Right lobe of liver (tissue), 6 donors: ENCODE results near the gene GRAP2. TPM values are rescaled to one million over a fixed set of nuclear protein-coding genes. Genes with fewer than 3 reads are reported as not detected.

Experiments used
- ATAC-seq, 4 donors: fragments of 200-7000 bp; cut with Tn5 transposase; one replicate each; pipeline ENCODE4 v1.9.1; 2020; ENCODE audit warnings: mild to moderate bottlenecking in 4 of 4, moderate library complexity in 4 of 4
- DNase-seq, 3 donors: peaks; one replicate each; pipeline ENCODE4 v3.0.0-alpha.2; 2020
- H3K27ac ChIP-seq, 3 donors: fragments of 200-600 bp; one replicate each; pipeline ENCODE4 v1.8.0; 2022
- H3K27me3 ChIP-seq, 2 donors: fragments of 200-600 bp; one replicate each; pipeline ENCODE4 v1.8.0; 2022
- H3K36me3 ChIP-seq, 4 donors: fragments of 200-600 bp; sonication (generic) in 1 of 4; one replicate each; pipeline versions ENCODE4 v1.5.1 to v1.8.0; 2017 to 2022; ENCODE audit warnings: control low read depth in 1 of 4
- H3K4me1 ChIP-seq, 4 donors: fragments of 200-600 bp; sonication (generic) in 1 of 4; one replicate each; pipeline versions ENCODE4 v1.5.1 to v1.8.0; 2017 to 2022; ENCODE audit warnings: control low read depth in 1 of 4
- H3K4me3 ChIP-seq, 3 donors: fragments of 200-600 bp; one replicate each; pipeline ENCODE4 v1.8.0; 2022
- H3K9me3 ChIP-seq, 4 donors: fragments of 200-600 bp; sonication (generic) in 1 of 4; one replicate each; pipeline versions ENCODE4 v1.5.1 to v1.8.0; 2017 to 2022; ENCODE audit warnings: control low read depth in 1 of 4
- CTCF ChIP-seq, 4 donors: fragments of 200-600 bp in 3 of 4; fragments of 450-650 bp in 1 of 4; IDR thresholded peaks; one replicate each; pipeline versions ENCODE4 v1.5.1 to v1.8.0; 2016 to 2022; ENCODE audit warnings: antibody characterized with exemption in 4 of 4, mild to moderate bottlenecking in 2 of 4
- POLR2A ChIP-seq: fragments of 450-650 bp; IDR thresholded peaks from one replicate; pipeline ENCODE4 v1.6.1; 2017; ENCODE audit warnings: antibody characterized with exemption, mild to moderate bottlenecking
- whole genome bisulfite sequencing: methylation state at CpG from one replicate; pipeline ENCODE4 v1.1.6; 2018; ENCODE audit warnings: low coverage, low lambda C conversion rate; ENCODE audit not compliant: insufficient coverage; ENCODE audit errors: missing lambda C conversion rate; 5-methylcytosine and 5-hydroxymethylcytosine counted together
- intact Hi-C, 2 donors: fragments of 100-400 bp; cut with DNase I; formaldehyde crosslinking; loops; one replicate each; pipeline versions ENCODE4 v1.11.2 to v1.14.1; 2022
- total RNA-seq, 6 experiments: library from RNA; depleted of rRNA in 2 of 6; stranded (reverse); fragments of >200 nt in 2 of 6; fragmentation: NEBNext Ultra II Directional in 3 of 6; extraction: Animal tissue kit (Norgen Biotek cat#: 25700) in 3 of 6; gene quantifications; one replicate each; pipeline versions ENCODE4 v1.1.0 to v1.2.4, GENCODE V29; 2016 to 2023
- donor health status: DM: no; HTN: yes; CAD: no.
- donor health status: DM: no; HTN: no; CAD: no.
- donor health status: DM: no; HTN: no; CAD: no.
- donor health status: DM: no; HTN: yes; CAD: no.
- donor health status: DM: no; HTN: yes; CAD: no.

Gene GRAP2
- total RNA-seq, 6 experiments from 2014 or later = 0.46 to 1.7 (median 0.74) TPM

GRCh38 chr22:39908136-39908535 is 7.3 kb downstream of the GRAP2 start:
- no peak overlapping the region for H3K27ac ChIP-seq
- H3K4me3 ChIP-seq = no peak overlapping the region
- H3K27me3 ChIP-seq = no peaks in the 10 kb centered on the region
- TF ChIP-seq CTCF (IDR thresholded peaks at IDR 0.05) = no peak
- TF ChIP-seq POLR2A = no peak
- DNase-seq (no peak), ATAC-seq (no peak)
- no peaks in the 10 kb centered on the region for H3K4me1 ChIP-seq
- H3K9me3 ChIP-seq = no peaks in the 10 kb centered on the region
- WGBS = 31% methylated on average over 2 of the region's 2 CpGs
- intact Hi-C loops = no loop called here
- H3K36me3 ChIP-seq = no peaks in the 10 kb centered on the region

DNA sequence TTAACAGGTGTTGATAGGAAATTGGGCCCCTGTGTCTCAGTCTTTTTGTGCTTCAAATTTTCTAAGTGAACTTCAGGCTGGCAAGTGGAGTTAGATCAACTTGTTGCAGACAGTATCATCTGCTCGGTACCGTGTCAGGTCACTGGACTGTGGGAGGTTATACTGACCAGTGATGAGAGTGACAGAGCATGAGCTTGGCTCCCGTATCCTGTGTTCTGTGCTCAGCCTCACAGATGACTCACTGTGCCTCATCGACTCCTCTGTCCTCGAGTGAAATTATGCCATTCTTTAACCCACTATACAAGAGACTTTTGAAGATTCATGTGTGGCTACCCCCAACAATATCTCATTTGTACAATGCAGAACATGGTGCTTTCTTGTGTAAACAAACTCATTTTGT is 7.9 kb downstream of the GRAP2 start:
- H3K4me1 ChIP-seq = no peaks in the 10 kb centered on the region
- no peaks in the 10 kb centered on the region for H3K27me3 ChIP-seq
- H3K36me3 ChIP-seq = no peaks in the 10 kb centered on the region
- ATAC-seq (no peak), DNase-seq (no peak)
- TF ChIP-seq CTCF (IDR thresholded peaks at IDR 0.05) (no peak), POLR2A (no peak)
- intact Hi-C loops = no loop called here
- no peak overlapping the region for H3K27ac ChIP-seq
- 51% methylated on average over 4 of the region's 5 CpGs for WGBS
- no peak overlapping the region for H3K4me3 ChIP-seq
- H3K9me3 ChIP-seq = no peaks in the 10 kb centered on the region

- ATAC-seq (no peak), DNase-seq (no peak)
- TF ChIP-seq POLR2A (no peak), CTCF (IDR thresholded peaks at IDR 0.05) (no peak)
- H3K27me3 ChIP-seq = no peaks in the 10 kb centered on the region
- H3K27ac ChIP-seq = no peak overlapping the region
- 56% methylated on average over 9 of the region's 9 CpGs for WGBS
- H3K9me3 ChIP-seq = no peaks in the 10 kb centered on the region
- no peaks in the 10 kb centered on the region for H3K4me1 ChIP-seq
- intact Hi-C loops = no loop called here
- H3K36me3 ChIP-seq = no peaks in the 10 kb centered on the region
- H3K4me3 ChIP-seq = no peak overlapping the region
Measured at GRCh38 chr22:39910876-39911613, 10.2 kb downstream of the GRAP2 start.

DNA sequence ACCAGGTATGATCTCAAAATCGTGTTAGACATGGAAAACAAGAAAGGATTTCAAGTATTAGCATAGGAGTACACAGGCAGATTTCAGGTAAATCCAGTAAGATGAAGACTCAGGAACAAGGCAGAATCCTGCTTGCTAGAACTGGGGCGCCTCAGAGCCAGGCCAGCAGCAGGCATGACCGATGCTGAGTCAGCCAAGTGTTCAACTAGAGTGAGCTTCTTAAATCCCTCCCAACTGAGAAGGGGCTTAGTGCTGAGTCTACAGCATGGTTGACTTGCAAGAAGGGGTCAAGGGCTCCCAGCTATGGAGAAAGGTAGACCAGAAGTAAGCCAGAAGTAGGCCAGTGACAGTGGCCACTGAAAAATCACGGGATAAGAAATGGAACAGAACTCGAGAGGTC is 12.4 kb downstream of the GRAP2 start:
- ATAC-seq (no peak), DNase-seq (no peak)
- H3K9me3 ChIP-seq = no peaks in the 10 kb centered on the region
- TF ChIP-seq CTCF (IDR thresholded peaks at IDR 0.05) (no peak), POLR2A (no peak)
- no peaks in the 10 kb centered on the region for H3K27me3 ChIP-seq
- H3K4me3 ChIP-seq = no peak overlapping the region
- 55% methylated on average over 3 of the region's 5 CpGs for WGBS
- H3K4me1 ChIP-seq = no peaks in the 10 kb centered on the region
- H3K27ac ChIP-seq = no peak overlapping the region
- no peaks in the 10 kb centered on the region for H3K36me3 ChIP-seq
- intact Hi-C loops = no loop called here
